ENCODE measurements around the gene CACNG8. TPM values are rescaled to one million over a fixed set of nuclear protein-coding genes. Genes with fewer than 3 reads are reported as not detected.
"Not testable (repeated sequence)": the region's sequence is repeated elsewhere in the genome, so short reads cannot be mapped to it uniquely, and the experiment has no call there.

Gene CACNG8
- under 1 TPM in 1 of 2 experiments, not detected in 1; 0.05 TPM for total RNA-seq

- CTCF ChIA-PET = no interaction called here
- DNase-seq = no peak
- no peak within 1 kb of the TSS for H3K4me3 Mint-ChIP-seq
- no peak within 1 kb of the TSS for H3K27ac Mint-ChIP-seq
- POLR2A ChIA-PET = no interaction called here
- H3K9me3 Mint-ChIP-seq = no peaks in the 10 kb centered on the region
- peaks cover 57% of the 10 kb centered on the region for H3K27me3 Mint-ChIP-seq
- no peaks in the 10 kb centered on the region for H3K36me3 Mint-ChIP-seq (ENCODE audit: low read depth)
- H3K4me1 Mint-ChIP-seq = peaks cover 2% of the 10 kb centered on the region
Measured at GRCh38 chr19:53962887-53963431, at the start of gene CACNG8. CACNG8 (plus strand) TSS chr19:53962937.

GRCh38 chr19:53915000-53915399 is 47.7 kb upstream of the CACNG8 start:
- H3K9me3 Mint-ChIP-seq = no peaks in the 10 kb centered on the region
- H3K36me3 Mint-ChIP-seq (ENCODE audit: low read depth) = no peaks in the 10 kb centered on the region
- H3K4me3 Mint-ChIP-seq = no peak overlapping the region
- no peak overlapping the region for H3K27ac Mint-ChIP-seq
- peaks cover 17% of the 10 kb centered on the region for H3K27me3 Mint-ChIP-seq
- POLR2A ChIA-PET = no interaction called here
- CTCF ChIA-PET = no interaction called here
- no peaks in the 10 kb centered on the region for H3K4me1 Mint-ChIP-seq
- no peak for DNase-seq

- no peaks in the 10 kb centered on the region for H3K9me3 Mint-ChIP-seq
- CTCF ChIA-PET = no interaction called here
Measured at GRCh38 chr19:53916004-53916403, 46.7 kb upstream of the CACNG8 start.

DNA sequence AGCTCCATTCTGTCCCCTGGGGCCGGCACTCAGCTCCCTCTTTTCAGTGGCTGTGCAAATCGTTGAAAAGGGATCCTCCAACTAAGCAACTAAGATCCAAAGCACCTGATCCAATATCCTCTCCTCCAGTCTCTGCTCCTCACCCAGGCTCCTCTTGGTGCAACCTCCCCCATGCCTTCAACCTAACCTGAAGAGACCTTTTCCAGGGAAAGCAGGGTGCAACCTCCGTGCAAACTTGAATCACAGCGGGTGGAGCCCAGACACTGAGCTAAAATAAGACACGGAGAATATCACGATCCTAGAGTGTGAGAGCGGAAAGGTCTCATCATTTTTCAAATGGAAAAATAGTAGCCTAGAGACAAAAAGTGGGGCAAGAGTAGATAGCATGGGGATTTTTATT is 45.4 kb upstream of the CACNG8 start:
- H3K27ac Mint-ChIP-seq = no peak overlapping the region
- H3K36me3 Mint-ChIP-seq (ENCODE audit: low read depth) = no peaks in the 10 kb centered on the region
- H3K27me3 Mint-ChIP-seq = no peaks in the 10 kb centered on the region
- H3K4me1 Mint-ChIP-seq = no peaks in the 10 kb centered on the region
- no peak overlapping the region for H3K4me3 Mint-ChIP-seq
- DNase-seq = no peak
- ChIA-PET CTCF (interaction anchor here (1.4 kb wide), 1 partner anchor 9 kb away, joined by 4 read pairs; no protein-coding TSS in a partner anchor), POLR2A (no interaction called here)
- no peaks in the 10 kb centered on the region for H3K9me3 Mint-ChIP-seq

More at GRCh38 chr19:53916004-53916403, 46.7 kb upstream of the CACNG8 start:
- DNase-seq = no peak
- H3K36me3 Mint-ChIP-seq (ENCODE audit: low read depth) = no peaks in the 10 kb centered on the region
- H3K4me3 Mint-ChIP-seq = no peak overlapping the region
- H3K27ac Mint-ChIP-seq = no peak overlapping the region
- H3K4me1 Mint-ChIP-seq = no peaks in the 10 kb centered on the region
- POLR2A ChIA-PET = no interaction called here
- peaks cover 7% of the 10 kb centered on the region for H3K27me3 Mint-ChIP-seq

- Mint-ChIP-seq H3K4me1 (no peaks in the 10 kb centered on the region), H3K36me3 (ENCODE audit: low read depth) (no peaks in the 10 kb centered on the region), H3K27ac (no peak overlapping the region), H3K9me3 (peaks cover 7% of the 10 kb centered on the region), H3K27me3 (no peaks in the 10 kb centered on the region), H3K4me3 (no peak overlapping the region)
- POLR2A ChIA-PET = no interaction called here
- peak; percentile 47 for DNase-seq
- CTCF ChIA-PET = interaction anchor here (0.6 to 1.7 kb wide), 2 partner anchors 102 to 135 kb away, joined by 3 to 4 read pairs; no protein-coding TSS in a partner anchor
Measured at GRCh38 chr19:53927739-53928138, 35.0 kb upstream of the CACNG8 start.

- H3K4me1 Mint-ChIP-seq = no peaks in the 10 kb centered on the region
- no peak overlapping the region for H3K27ac Mint-ChIP-seq
- CTCF ChIA-PET = no interaction called here
- H3K36me3 Mint-ChIP-seq (ENCODE audit: low read depth) = no peaks in the 10 kb centered on the region
- POLR2A ChIA-PET = no interaction called here
- no peak for DNase-seq
- no peak overlapping the region for H3K4me3 Mint-ChIP-seq
- H3K9me3 Mint-ChIP-seq = no peaks in the 10 kb centered on the region
- peaks cover under 1% of the 10 kb centered on the region for H3K27me3 Mint-ChIP-seq
Measured at GRCh38 chr19:53936029-53936428, 26.7 kb upstream of the CACNG8 start.

DNA sequence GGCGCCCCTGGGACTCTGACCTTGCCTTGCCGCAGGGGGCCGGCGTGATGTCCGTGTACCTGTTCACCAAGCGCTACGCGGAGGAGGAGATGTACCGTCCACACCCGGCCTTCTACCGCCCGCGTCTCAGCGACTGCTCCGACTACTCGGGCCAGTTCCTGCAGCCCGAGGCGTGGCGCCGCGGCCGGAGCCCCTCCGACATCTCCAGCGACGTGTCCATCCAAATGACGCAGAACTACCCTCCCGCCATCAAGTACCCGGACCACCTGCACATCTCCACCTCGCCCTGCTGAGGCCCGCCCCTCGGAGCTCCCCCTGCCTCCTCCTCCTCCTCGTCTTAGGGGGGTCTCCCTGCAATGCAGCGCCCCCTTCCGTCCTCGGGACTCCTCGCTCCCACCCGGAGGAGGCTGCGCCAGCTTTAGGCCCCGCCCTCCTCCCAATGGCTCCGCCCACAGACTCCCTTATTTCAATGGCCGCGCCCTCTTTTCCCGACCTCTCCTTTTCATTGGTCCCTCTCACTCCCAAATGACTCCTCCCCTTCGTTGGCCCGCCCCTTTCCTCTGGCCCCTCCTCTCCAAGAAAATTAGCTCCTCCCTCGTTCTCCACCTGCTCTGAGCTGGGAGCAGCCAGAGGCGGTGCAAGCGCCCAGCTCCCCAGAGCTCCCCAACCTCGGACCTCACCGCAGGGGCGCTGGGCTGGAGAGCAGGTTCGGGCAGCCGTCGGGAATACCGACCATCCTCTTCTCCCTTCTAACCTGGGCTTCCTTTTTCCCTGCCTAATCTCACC is 20.5 kb upstream of the CACNG8 start:
- peaks cover 22% of the 10 kb centered on the region for H3K27me3 Mint-ChIP-seq
- no peaks in the 10 kb centered on the region for H3K9me3 Mint-ChIP-seq
- CTCF ChIA-PET = no interaction called here
- H3K4me1 Mint-ChIP-seq = no peaks in the 10 kb centered on the region
- POLR2A ChIA-PET = no interaction called here
- peak; percentile 16 for DNase-seq
- H3K4me3 Mint-ChIP-seq = no peak overlapping the region
- no peaks in the 10 kb centered on the region for H3K36me3 Mint-ChIP-seq (ENCODE audit: low read depth)
- H3K27ac Mint-ChIP-seq = no peak overlapping the region

GRCh38 chr19:53944416-53944815 is 18.3 kb upstream of the CACNG8 start:
- no peaks in the 10 kb centered on the region for H3K9me3 Mint-ChIP-seq
- no peaks in the 10 kb centered on the region for H3K36me3 Mint-ChIP-seq (ENCODE audit: low read depth)
- DNase-seq = no peak
- H3K4me1 Mint-ChIP-seq = no peaks in the 10 kb centered on the region
- POLR2A ChIA-PET = no interaction called here
- CTCF ChIA-PET = interaction anchor here (0.7 to 1.5 kb wide), 2 partner anchors 80 to 86 kb away, joined by 3 read pairs; no protein-coding TSS in a partner anchor
- peaks cover 22% of the 10 kb centered on the region for H3K27me3 Mint-ChIP-seq
- H3K27ac Mint-ChIP-seq = no peak overlapping the region
- H3K4me3 Mint-ChIP-seq = no peak overlapping the region

DNA sequence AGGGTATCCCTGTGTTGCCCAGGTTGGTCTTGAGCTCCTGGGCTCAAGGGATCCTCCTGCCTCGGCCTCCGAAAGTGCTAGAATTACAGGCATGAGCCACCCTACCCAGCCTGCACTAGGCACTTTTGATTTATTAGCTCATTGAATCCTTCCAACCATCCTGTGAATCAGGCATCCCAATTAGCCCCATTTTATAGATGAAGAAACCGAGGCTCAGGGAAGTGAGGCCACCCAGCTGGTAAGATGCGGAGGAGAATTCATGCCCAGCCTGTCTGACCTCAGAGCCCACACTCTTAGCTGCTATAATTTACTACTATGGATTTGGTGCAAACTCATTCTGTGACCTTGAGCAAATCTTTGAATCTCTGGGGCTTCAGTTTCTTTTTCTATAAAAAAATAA is 17.8 kb upstream of the CACNG8 start:
- Mint-ChIP-seq H3K9me3 (no peaks in the 10 kb centered on the region), H3K27me3 (peaks cover 22% of the 10 kb centered on the region), H3K36me3 (ENCODE audit: low read depth) (no peaks in the 10 kb centered on the region), H3K27ac (no peak overlapping the region), H3K4me1 (no peaks in the 10 kb centered on the region), H3K4me3 (no peak overlapping the region)
- ChIA-PET POLR2A (no interaction called here), CTCF (interaction anchor here (0.7 to 1.5 kb wide), 2 partner anchors 79 to 85 kb away, joined by 3 read pairs; no protein-coding TSS in a partner anchor)
- no peak for DNase-seq

DNA sequence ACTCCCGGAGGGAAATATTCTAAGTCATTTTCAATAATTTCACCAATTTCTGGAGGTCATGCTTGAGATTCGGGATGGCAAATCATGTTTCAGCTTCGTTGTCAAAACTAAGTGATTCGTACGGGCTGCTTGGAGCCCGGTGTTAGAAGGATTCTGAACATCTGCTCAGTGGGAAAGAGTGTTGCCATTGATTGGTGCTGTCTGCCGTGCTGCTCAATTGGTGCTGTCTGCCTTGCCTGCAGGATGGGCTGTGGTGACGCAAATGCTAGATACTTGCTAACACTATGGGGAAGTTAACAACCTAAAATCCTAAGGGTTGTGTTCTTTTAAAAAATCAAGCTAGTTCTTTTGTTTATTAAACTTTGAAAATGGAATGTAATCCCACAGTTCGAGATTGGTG is 17.3 kb upstream of the CACNG8 start:
- Mint-ChIP-seq H3K9me3 (no peaks in the 10 kb centered on the region), H3K4me1 (no peaks in the 10 kb centered on the region), H3K4me3 (no peak overlapping the region), H3K27me3 (peaks cover 22% of the 10 kb centered on the region), H3K27ac (no peak overlapping the region), H3K36me3 (ENCODE audit: low read depth) (no peaks in the 10 kb centered on the region)
- ChIA-PET CTCF (interaction anchor here (1.5 kb wide), 1 partner anchor 85 kb away, joined by 3 read pairs; no protein-coding TSS in a partner anchor), POLR2A (no interaction called here)
- no peak for DNase-seq

GRCh38 chr19:53945998-53946397 is 16.7 kb upstream of the CACNG8 start:
- Mint-ChIP-seq H3K9me3 (no peaks in the 10 kb centered on the region), H3K4me3 (no peak overlapping the region), H3K27me3 (peaks cover 21% of the 10 kb centered on the region), H3K36me3 (ENCODE audit: low read depth) (no peaks in the 10 kb centered on the region), H3K4me1 (no peaks in the 10 kb centered on the region), H3K27ac (no peak overlapping the region)
- no peak for DNase-seq
- POLR2A ChIA-PET = no interaction called here
- CTCF ChIA-PET = interaction anchor here (0.5 to 1.5 kb wide), 2 partner anchors 84 to 133 kb away, joined by 3 to 5 read pairs; no protein-coding TSS in a partner anchor

DNA sequence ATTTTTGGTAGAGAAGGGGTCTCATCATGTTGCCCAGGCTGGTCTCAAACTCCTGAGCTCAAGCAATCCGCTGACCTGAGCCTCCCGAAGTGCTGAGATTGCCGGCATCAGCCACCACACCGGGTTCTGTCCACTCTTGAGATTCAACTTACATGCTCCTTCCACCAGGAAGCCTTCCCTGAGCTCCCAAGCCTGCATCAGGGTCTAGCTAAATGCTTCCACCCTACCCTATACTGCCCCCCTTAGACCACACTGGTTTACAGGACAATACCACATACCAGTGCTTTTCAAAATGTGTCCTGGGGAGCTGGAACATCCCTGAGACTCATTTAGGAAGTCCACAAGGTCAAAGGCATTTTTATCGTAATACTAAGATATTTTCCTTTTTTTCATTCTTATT is 15.1 kb upstream of the CACNG8 start:
- Mint-ChIP-seq H3K9me3 (no peaks in the 10 kb centered on the region), H3K4me3 (no peak overlapping the region), H3K36me3 (ENCODE audit: low read depth) (no peaks in the 10 kb centered on the region), H3K27ac (no peak overlapping the region), H3K4me1 (no peaks in the 10 kb centered on the region), H3K27me3 (peaks cover 15% of the 10 kb centered on the region)
- no peak for DNase-seq
- CTCF ChIA-PET = interaction anchor here (0.6 to 1.6 kb wide), 4 partner anchors 8 to 155 kb away, joined by 3 to 4 read pairs (median 4); no protein-coding TSS in a partner anchor
- POLR2A ChIA-PET = no interaction called here

- H3K27ac Mint-ChIP-seq; DNase-seq; H3K36me3 Mint-ChIP-seq (ENCODE audit: low read depth); POLR2A ChIA-PET; H3K4me1 Mint-ChIP-seq; H3K4me3 Mint-ChIP-seq; H3K9me3 Mint-ChIP-seq; H3K27me3 Mint-ChIP-seq: not testable (repeated sequence)
- CTCF ChIA-PET = interaction anchor here (1.6 kb wide), 1 partner anchor 9 kb away, joined by 3 read pairs; no protein-coding TSS in a partner anchor
Measured at GRCh38 chr19:53948611-53949010, 14.1 kb upstream of the CACNG8 start.

Data from activated CD4-positive, alpha-beta memory T cell treated with anti-CD3 and anti-CD28 coated beads, Interleukin-2, amount 10 ng/mL, durations not matched to agents 7 days and 5 days (primary cell).